HEK293 (cell line): ENCODE measurements around the gene WDR7.

Experiments
- CTCF ChIP-seq: fragments of 450-650 bp; formaldehyde crosslinking; IDR thresholded peaks from 2 replicates; pipeline ENCODE4 v1.5.1; 2016; ENCODE audit warnings: missing biosample characterization, missing genetic modification characterization
- MYNN ChIP-seq: fragments of 450-650 bp; formaldehyde crosslinking; IDR thresholded peaks from 2 replicates; pipeline ENCODE4 v1.5.1; 2016; ENCODE audit warnings: missing biosample characterization, missing genetic modification characterization, borderline replicate concordance
- ZNF571 ChIP-seq: fragments of 450-650 bp; formaldehyde crosslinking; IDR thresholded peaks from 2 replicates; pipeline ENCODE4 v1.5.0; 2017; ENCODE audit warnings: missing biosample characterization, missing genetic modification characterization
- ZNF623 ChIP-seq: fragments of 450-650 bp; formaldehyde crosslinking; IDR thresholded peaks from 2 replicates; pipeline ENCODE4 v1.5.1; 2016; ENCODE audit warnings: missing biosample characterization, missing genetic modification characterization
- ZNF701 ChIP-seq: fragments of 450-650 bp; formaldehyde crosslinking; IDR thresholded peaks from 2 replicates; pipeline ENCODE4 v1.5.1; 2016; ENCODE audit warnings: missing biosample characterization, missing genetic modification characterization
- ZNF76 ChIP-seq: fragments of 450-650 bp; formaldehyde crosslinking; IDR thresholded peaks from 2 replicates; pipeline ENCODE4; 2016; ENCODE audit warnings: low read depth, missing biosample characterization, missing genetic modification characterization, borderline replicate concordance
- ZNF776 ChIP-seq: fragments of 450-650 bp; formaldehyde crosslinking; IDR thresholded peaks from 2 replicates; pipeline ENCODE4 v1.5.0; 2017; ENCODE audit warnings: missing biosample characterization, missing genetic modification characterization, borderline replicate concordance

GRCh38 chr18:56891870-56892269 is 240.7 kb downstream of the WDR7 start:
- TF ChIP-seq ZNF571 (tag by site-specific recombination) (no peak), CTCF (tag by site-specific recombination) (no peak), ZNF701 (tag by site-specific recombination) (no peak), ZNF623 (no peak), ZNF76 (no peak), ZNF776 (tag by site-specific recombination) (no peak), MYNN (tag by site-specific recombination) (no peak)
